ENCODE data around the gene KRR1. TPM values are rescaled to one million over a fixed set of nuclear protein-coding genes. Genes with fewer than 3 reads are reported as not detected.

KRR1 gene
- total RNA-seq, 1 experiment from 2014 or later = 192 TPM

- TF ChIP-seq, protein P1, sequence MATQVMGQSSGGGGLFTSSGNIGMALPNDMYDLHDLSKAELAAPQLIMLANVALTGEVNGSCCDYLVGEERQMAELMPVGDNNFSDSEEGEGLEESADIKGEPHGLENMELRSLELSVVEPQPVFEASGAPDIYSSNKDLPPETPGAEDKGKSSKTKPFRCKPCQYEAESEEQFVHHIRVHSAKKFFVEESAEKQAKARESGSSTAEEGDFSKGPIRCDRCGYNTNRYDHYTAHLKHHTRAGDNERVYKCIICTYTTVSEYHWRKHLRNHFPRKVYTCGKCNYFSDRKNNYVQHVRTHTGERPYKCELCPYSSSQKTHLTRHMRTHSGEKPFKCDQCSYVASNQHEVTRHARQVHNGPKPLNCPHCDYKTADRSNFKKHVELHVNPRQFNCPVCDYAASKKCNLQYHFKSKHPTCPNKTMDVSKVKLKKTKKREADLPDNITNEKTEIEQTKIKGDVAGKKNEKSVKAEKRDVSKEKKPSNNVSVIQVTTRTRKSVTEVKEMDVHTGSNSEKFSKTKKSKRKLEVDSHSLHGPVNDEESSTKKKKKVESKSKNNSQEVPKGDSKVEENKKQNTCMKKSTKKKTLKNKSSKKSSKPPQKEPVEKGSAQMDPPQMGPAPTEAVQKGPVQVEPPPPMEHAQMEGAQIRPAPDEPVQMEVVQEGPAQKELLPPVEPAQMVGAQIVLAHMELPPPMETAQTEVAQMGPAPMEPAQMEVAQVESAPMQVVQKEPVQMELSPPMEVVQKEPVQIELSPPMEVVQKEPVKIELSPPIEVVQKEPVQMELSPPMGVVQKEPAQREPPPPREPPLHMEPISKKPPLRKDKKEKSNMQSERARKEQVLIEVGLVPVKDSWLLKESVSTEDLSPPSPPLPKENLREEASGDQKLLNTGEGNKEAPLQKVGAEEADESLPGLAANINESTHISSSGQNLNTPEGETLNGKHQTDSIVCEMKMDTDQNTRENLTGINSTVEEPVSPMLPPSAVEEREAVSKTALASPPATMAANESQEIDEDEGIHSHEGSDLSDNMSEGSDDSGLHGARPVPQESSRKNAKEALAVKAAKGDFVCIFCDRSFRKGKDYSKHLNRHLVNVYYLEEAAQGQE (IDR thresholded peaks at IDR 0.05; ENCODE audit: low read depth) = no peak
- no peak for TF ChIP-seq EZH2phosphoT487 (IDR thresholded peaks at IDR 0.05; ENCODE audit: borderline replicate concordance)
- TF ChIP-seq SRF (IDR thresholded peaks at IDR 0.05; ENCODE audit: low read depth) = peak; percentile 90
- TF ChIP-seq EZH2 (IDR thresholded peaks at IDR 0.05) = no peak
- no peak for TF ChIP-seq TCF7L2 (IDR thresholded peaks at IDR 0.05; ENCODE audit: borderline replicate concordance, extremely low read depth, insufficient read depth, insufficient read length)
- peak; percentile 99 for TF ChIP-seq CBX3 (IDR thresholded peaks at IDR 0.05; ENCODE audit: low read depth)
- TF ChIP-seq EGR1 (IDR thresholded peaks at IDR 0.05; ENCODE audit: low read depth) = peak; percentile 83
- peak; percentile 96 for TF ChIP-seq MAX (IDR thresholded peaks at IDR 0.05)
Observed at GRCh38 chr12:75511116-75512048, at the start of gene KRR1 (continued).

DNA sequence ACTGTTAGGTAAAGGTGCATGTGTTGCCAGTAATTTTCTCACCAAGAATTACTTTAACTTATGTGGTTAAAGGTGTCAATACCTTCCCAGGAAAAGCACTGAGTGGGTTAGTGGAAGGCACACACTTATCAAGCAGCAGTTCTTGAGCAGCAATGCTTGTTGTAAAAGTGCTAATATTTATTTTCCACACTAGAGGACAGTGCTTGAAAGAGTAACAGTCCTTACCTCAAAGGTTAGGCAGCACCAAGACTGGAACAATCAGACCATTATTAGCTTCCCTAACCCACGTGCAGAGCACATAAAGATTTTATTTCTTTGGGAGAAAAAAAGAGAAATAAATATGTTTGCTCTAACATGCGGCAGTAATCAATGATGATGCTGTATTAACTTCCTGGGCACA, 48.8 kb upstream of the KRR1 start:
- peak; percentile 70 for ATAC-seq
- POLR2A ChIA-PET = interaction anchor here (0.9 kb wide), 1 partner anchor 80 kb away, joined by 3 read pairs; no protein-coding TSS in a partner anchor

More for the DNA sequence above, 48.8 kb upstream of the KRR1 start:
- no TSS peak for BruUV-seq (replicated peaks)
- intact Hi-C loops (cut with micrococcal nuclease) = no loop called here
- Histone ChIP-seq H3K4me3 (replicated peaks in 1 of 2; ENCODE audit: low read depth in 1 of 2, low read length in 2 of 2) (no peak overlapping the region), H2AFZ (ENCODE audit: low read depth, low read length, poor library complexity, severe bottlenecking) (peak overlapping the region; percentile 65), H4K20me1 (ENCODE audit: insufficient read depth) (no peaks in the 10 kb centered on the region), H3K27ac (ENCODE audit: low read depth, low read length) (no peak overlapping the region; the same call in 1 of the 2 replicates), H3K4me2 (ENCODE audit: low read length) (no peak overlapping the region), H3K79me2 (ENCODE audit: insufficient read depth, low read length) (no peaks in the 10 kb centered on the region), H3K9me2 (ENCODE audit: insufficient read depth) (no peaks in the 10 kb centered on the region), H3K27me3 (ENCODE audit: insufficient read depth, low read length) (no peaks in the 10 kb centered on the region), H3K4me1 (ENCODE audit: control insufficient read depth in 1 of 2, insufficient read depth in 2 of 2, low read length in 2 of 2) (peaks cover 7 to 8% of the 10 kb centered on the region in 2 experiments; a peak in 2 of 4 replicates), H3K36me3 (ENCODE audit: control insufficient read depth in 1 of 2, insufficient read depth in 2 of 2, low read length in 2 of 2) (peaks cover 0 to 4% of the 10 kb centered on the region in 2 experiments; a peak in 1 of 4 replicates), H3K9ac (ENCODE audit: low read length) (no peak overlapping the region), H3K9me3 (ENCODE audit: control insufficient read depth in 1 of 2, insufficient read depth in 1 of 2, low read depth in 1 of 2, low read length in 2 of 2) (no peaks in the 10 kb centered on the region; a peak in 1 of 4 replicates)
- CTCF ChIA-PET = interaction anchor here (0.6 kb wide), 1 partner anchor 897 kb away, joined by 3 read pairs; no protein-coding TSS in a partner anchor
- RAD21 ChIA-PET (ENCODE audit: low non-redundant PET in 1 of 2, low total read pairs in 2 of 2, uncharacterized antibody in 2 of 2, unreplicated experiment in 2 of 2) = interaction anchor here in 1 of 2 experiments (1.2 kb wide), 1 partner anchor 32 kb away, joined by 3 read pairs; no protein-coding TSS in a partner anchor
- DNase-seq (ENCODE audit: low read depth, low spot score) = no peak
- TF ChIP-seq ELF1 (IDR thresholded peaks at IDR 0.05; ENCODE audit: borderline replicate concordance, low read depth) (no peak), ZFX (IDR thresholded peaks at IDR 0.05) (no peak), EZH2phosphoT487 (IDR thresholded peaks at IDR 0.05; ENCODE audit: borderline replicate concordance) (no peak), SP1 (IDR thresholded peaks at IDR 0.05; ENCODE audit: low read depth) (no peak), EZH2 (IDR thresholded peaks at IDR 0.05) (no peak), MAX (IDR thresholded peaks at IDR 0.05) (no peak), YY1 (IDR thresholded peaks at IDR 0.05; ENCODE audit: extremely low read depth, insufficient replicate concordance, low read depth, low read length) (no peak), POLR2AphosphoS5 (IDR thresholded peaks at IDR 0.05; ENCODE audit: low read depth, low read length) (no peak), TCF7L2 (IDR thresholded peaks at IDR 0.05; ENCODE audit: borderline replicate concordance, extremely low read depth, insufficient read depth, insufficient read length) (no peak), SIN3A (IDR thresholded peaks at IDR 0.05; ENCODE audit: low read depth) (no peak), RAD21 (IDR thresholded peaks at IDR 0.05; ENCODE audit: low read depth) (peak; percentile 70), JUND (IDR thresholded peaks at IDR 0.05) (no peak)
- TF ChIP-seq, protein P2, sequence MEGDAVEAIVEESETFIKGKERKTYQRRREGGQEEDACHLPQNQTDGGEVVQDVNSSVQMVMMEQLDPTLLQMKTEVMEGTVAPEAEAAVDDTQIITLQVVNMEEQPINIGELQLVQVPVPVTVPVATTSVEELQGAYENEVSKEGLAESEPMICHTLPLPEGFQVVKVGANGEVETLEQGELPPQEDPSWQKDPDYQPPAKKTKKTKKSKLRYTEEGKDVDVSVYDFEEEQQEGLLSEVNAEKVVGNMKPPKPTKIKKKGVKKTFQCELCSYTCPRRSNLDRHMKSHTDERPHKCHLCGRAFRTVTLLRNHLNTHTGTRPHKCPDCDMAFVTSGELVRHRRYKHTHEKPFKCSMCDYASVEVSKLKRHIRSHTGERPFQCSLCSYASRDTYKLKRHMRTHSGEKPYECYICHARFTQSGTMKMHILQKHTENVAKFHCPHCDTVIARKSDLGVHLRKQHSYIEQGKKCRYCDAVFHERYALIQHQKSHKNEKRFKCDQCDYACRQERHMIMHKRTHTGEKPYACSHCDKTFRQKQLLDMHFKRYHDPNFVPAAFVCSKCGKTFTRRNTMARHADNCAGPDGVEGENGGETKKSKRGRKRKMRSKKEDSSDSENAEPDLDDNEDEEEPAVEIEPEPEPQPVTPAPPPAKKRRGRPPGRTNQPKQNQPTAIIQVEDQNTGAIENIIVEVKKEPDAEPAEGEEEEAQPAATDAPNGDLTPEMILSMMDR (IDR thresholded peaks at IDR 0.05 in 2 of 3, conservative IDR thresholded peaks at IDR 0.05 in 1 of 3; ENCODE audit: borderline replicate concordance in 1 of 3, insufficient read depth in 1 of 3, low read depth in 2 of 3, low read length in 2 of 3) = peak; percentile 11 to 24 (median 23); a peak in 4 of 6 replicates

All from HCT116 (cell line).